GM18861 (cell line): ENCODE data around the gene TMEM266.
A peak's percentile ranks its signal among the peaks of the same experiment; 100 is the strongest.

Source experiments
- ATAC-seq: cut with Tn5 transposase; IDR thresholded peaks from one replicate; pipeline ENCODE4 v1.9.1; 2021; ENCODE audit not compliant: unreplicated experiment

TMEM266 gene

GRCh38 chr15:76178296-76179000 lies 118.7 kb downstream of the TMEM266 start:
- ATAC-seq: no peak

- no peak for ATAC-seq
Measured at GRCh38 chr15:76179023-76179422, 119.2 kb downstream of the TMEM266 start.

GRCh38 chr15:76180321-76180720 lies 120.5 kb downstream of the TMEM266 start:
- ATAC-seq: no peak

- no peak for ATAC-seq
Measured at GRCh38 chr15:76181705-76182107, 121.9 kb downstream of the TMEM266 start.

GRCh38 chr15:76183930-76184649 lies 124.3 kb downstream of the TMEM266 start:
- ATAC-seq: no peak

- ATAC-seq: no peak
Measured at GRCh38 chr15:76184650-76185035, 124.9 kb downstream of the TMEM266 start.

- no peak for ATAC-seq
Measured at GRCh38 chr15:76185716-76186115, 125.9 kb downstream of the TMEM266 start.

GRCh38 chr15:76187163-76187562 lies 127.4 kb downstream of the TMEM266 start:
- ATAC-seq: no peak

- no peak for ATAC-seq
Measured at GRCh38 chr15:76189106-76189505, 129.3 kb downstream of the TMEM266 start.

- ATAC-seq: no peak
Measured at GRCh38 chr15:76190070-76190564, 130.3 kb downstream of the TMEM266 start.

- peak; percentile 53 for ATAC-seq
Measured at GRCh38 chr15:76190751-76191538, 131.2 kb downstream of the TMEM266 start.

GRCh38 chr15:76191539-76192244 lies 131.9 kb downstream of the TMEM266 start:
- no peak for ATAC-seq

- no peak for ATAC-seq
Measured at GRCh38 chr15:76192715-76193114, 132.9 kb downstream of the TMEM266 start.

GRCh38 chr15:76193934-76194333 lies 134.1 kb downstream of the TMEM266 start:
- ATAC-seq: no peak

- no peak for ATAC-seq
Measured at GRCh38 chr15:76195506-76196268, 135.9 kb downstream of the TMEM266 start.

GRCh38 chr15:76196269-76197231 lies 136.8 kb downstream of the TMEM266 start:
- no peak for ATAC-seq

- no peak for ATAC-seq
Measured at GRCh38 chr15:76197703-76198455, 138.1 kb downstream of the TMEM266 start.

- no peak for ATAC-seq
Measured at GRCh38 chr15:76198456-76199105, 138.8 kb downstream of the TMEM266 start.
